ENCODE measurements around the gene MIDN.
"Not testable (repeated sequence)": the region's sequence is repeated elsewhere in the genome, so short reads cannot be mapped to it uniquely, and the experiment has no call there.

Gene MIDN

GRCh38 chr19:1245494-1246264 is 2.7 kb upstream of the MIDN start:
- in situ Hi-C loops (cut with MboI; ENCODE audit: low sequenced_read_pairs): no loop called here

- in situ Hi-C loops (cut with MboI; ENCODE audit: low sequenced_read_pairs): not testable (repeated sequence)
Observed at GRCh38 chr19:1246265-1247087, 1.9 kb upstream of the MIDN start.

- in situ Hi-C loops (cut with MboI; ENCODE audit: low sequenced_read_pairs): no loop called here
Observed at GRCh38 chr19:1247748-1248138, 640 bp upstream of the MIDN start.

- in situ Hi-C loops (cut with MboI; ENCODE audit: low sequenced_read_pairs): no loop called here
Observed at GRCh38 chr19:1248786-1249297, 459 bp downstream of the MIDN start.

GRCh38 chr19:1249298-1249989 is 1.1 kb downstream of the MIDN start:
- in situ Hi-C loops (cut with MboI; ENCODE audit: low sequenced_read_pairs): no loop called here

- in situ Hi-C loops (cut with MboI; ENCODE audit: low sequenced_read_pairs): no loop called here
Observed at GRCh38 chr19:1249990-1250436, 1.6 kb downstream of the MIDN start.

- in situ Hi-C loops (cut with MboI; ENCODE audit: low sequenced_read_pairs): no loop called here
Observed at GRCh38 chr19:1250437-1251260, 2.3 kb downstream of the MIDN start.

GRCh38 chr19:1251330-1252220 is 3.2 kb downstream of the MIDN start:
- in situ Hi-C loops (cut with MboI; ENCODE audit: low sequenced_read_pairs): no loop called here

GRCh38 chr19:1252221-1252820 is 3.9 kb downstream of the MIDN start:
- in situ Hi-C loops (cut with MboI; ENCODE audit: low sequenced_read_pairs): no loop called here

GRCh38 chr19:1252821-1253513 is 4.6 kb downstream of the MIDN start:
- in situ Hi-C loops (cut with MboI; ENCODE audit: low sequenced_read_pairs): no loop called here

- in situ Hi-C loops (cut with MboI; ENCODE audit: low sequenced_read_pairs): no loop called here
Observed at GRCh38 chr19:1253514-1254080, 5.2 kb downstream of the MIDN start.

GRCh38 chr19:1254081-1254527 is 5.7 kb downstream of the MIDN start:
- in situ Hi-C loops (cut with MboI; ENCODE audit: low sequenced_read_pairs): no loop called here

GRCh38 chr19:1254530-1255185 is 6.3 kb downstream of the MIDN start:
- in situ Hi-C loops (cut with MboI; ENCODE audit: low sequenced_read_pairs): no loop called here

- in situ Hi-C loops (cut with MboI; ENCODE audit: low sequenced_read_pairs): no loop called here
Observed at GRCh38 chr19:1255186-1256161, 7.1 kb downstream of the MIDN start.

- in situ Hi-C loops (cut with MboI; ENCODE audit: low sequenced_read_pairs): no loop called here
Observed at GRCh38 chr19:1256646-1257474, 8.5 kb downstream of the MIDN start.

Data from hTERT RPE-1 (cell line).